Kidney epithelial cell (primary cell): ENCODE data around the gene OSTM1. TPM values are rescaled to one million over a fixed set of nuclear protein-coding genes. Genes with fewer than 3 reads are reported as not detected.

Experiments used
- DNase-seq: peaks from one replicate; pipeline ENCODE4 v3.0.0-alpha.2; 2010; ENCODE audit warnings: low read depth
- H3K27me3 ChIP-seq: 2 replicates; pipeline ENCODE4 v1.6.0; 2011; ENCODE audit warnings: low read length; ENCODE audit not compliant: control insufficient read depth, insufficient read depth
- H3K36me3 ChIP-seq: 2 replicates; pipeline ENCODE4 v1.5.1; 2011; ENCODE audit warnings: low read length; ENCODE audit not compliant: control insufficient read depth, insufficient read depth
- H3K4me3 ChIP-seq: 2 replicates; pipeline ENCODE4 v1.5.1; 2011; ENCODE audit warnings: low read depth, mild to moderate bottlenecking, control low read depth, low read length
- CTCF ChIP-seq: IDR thresholded peaks from 2 replicates; pipeline ENCODE4 v1.5.1; 2011; ENCODE audit warnings: mild to moderate bottlenecking, moderate library complexity, low read length, control low read depth, inconsistent platforms; ENCODE audit not compliant: insufficient read depth, poor library complexity, severe bottlenecking
- total RNA-seq: library from RNA; depleted of rRNA; stranded (reverse); fragments of >200 nt; gene quantifications from 2 replicates; pipeline ENCODE4 v1.2.3, GENCODE V29; 2015

The OSTM1 gene
- total RNA-seq, 1 donor from 2014 or later, result 77.3 TPM

GRCh38 chr6:108118810-108119768, 44.5 kb upstream of the OSTM1 start:
- Histone ChIP-seq H3K4me3 (no peak overlapping the region), H3K36me3 (no peaks in the 10 kb centered on the region), H3K27me3 (peaks cover 95% of the 10 kb centered on the region)
- no peak for TF ChIP-seq CTCF
- no peak for DNase-seq

- TF ChIP-seq CTCF, result no peak
- Histone ChIP-seq H3K27me3 (peaks cover 95% of the 10 kb centered on the region), H3K4me3 (no peak overlapping the region), H3K36me3 (no peaks in the 10 kb centered on the region)
- DNase-seq, result no peak
These were observed 43.8 kb upstream of the OSTM1 start for GRCh38 chr6:108118359-108118724.

- peaks cover 94% of the 10 kb centered on the region for H3K27me3 ChIP-seq
- peak overlapping the region; percentile 34 for H3K4me3 ChIP-seq
- H3K36me3 ChIP-seq, result no peaks in the 10 kb centered on the region
- TF ChIP-seq CTCF, result no peak
- DNase-seq, result no peak
These were observed 43.2 kb upstream of the OSTM1 start for GRCh38 chr6:108117427-108118358.

GRCh38 chr6:108116546-108117426, 42.2 kb upstream of the OSTM1 start:
- no peaks in the 10 kb centered on the region for H3K36me3 ChIP-seq
- no peak overlapping the region for H3K4me3 ChIP-seq
- H3K27me3 ChIP-seq, result peaks cover 90% of the 10 kb centered on the region
- no peak for TF ChIP-seq CTCF
- no peak for DNase-seq

- no peaks in the 10 kb centered on the region for H3K36me3 ChIP-seq
- peaks cover 82% of the 10 kb centered on the region for H3K27me3 ChIP-seq
- TF ChIP-seq CTCF, result peak; percentile 71
- no peak for DNase-seq
- H3K4me3 ChIP-seq, result no peak overlapping the region
These were observed 41.1 kb upstream of the OSTM1 start for GRCh38 chr6:108115598-108116058.
